Prostate gland (tissue), 2 donors: ENCODE data around the gene SHISA4.

Experiments
- CTCF ChIP-seq, 4 experiments: fragments of 200-600 bp in 2 of 4; fragments of 450-650 bp in 2 of 4; sonication (generic) in 2 of 4; IDR thresholded peaks; 1 replicate in 3 of 4; 2 replicates in 1 of 4; pipeline ENCODE4 v1.5.1; 2016 to 2019; ENCODE audit warnings: antibody characterized with exemption in 4 of 4, mild to moderate bottlenecking in 2 of 4, moderate library complexity in 2 of 4
- POLR2A ChIP-seq: fragments of 450-650 bp; IDR thresholded peaks from one replicate; pipeline ENCODE4 v1.6.1; 2016; ENCODE audit warnings: antibody characterized with exemption, mild to moderate bottlenecking
- POLR2AphosphoS5 ChIP-seq: sonication (generic); formaldehyde crosslinking; IDR thresholded peaks from one replicate; pipeline ENCODE4 v1.6.1; 2017; ENCODE audit warnings: antibody characterized with exemption

GRCh38 chr1:201849372-201850052 is 39.2 kb upstream of the SHISA4 start:
- TF ChIP-seq POLR2AphosphoS5: no peak
- no peak for TF ChIP-seq CTCF (IDR thresholded peaks at IDR 0.05)
- no peak for TF ChIP-seq POLR2A
